Cardiac muscle cell (in vitro differentiated cells and primary cell): ENCODE data around the gene RPS6KB2. TPM values are rescaled to one million over a fixed set of nuclear protein-coding genes. Genes with fewer than 3 reads are reported as not detected.
"Not testable (repeated sequence)": the region's sequence is repeated elsewhere in the genome, so short reads cannot be mapped to it uniquely, and the experiment has no call there.

Source experiments
- DNase-seq, 2 donors: peaks; one replicate each; pipeline versions ENCODE4 v3.0.0 to v3.0.0-alpha.2; 2010 to 2017; ENCODE audit warnings: low read depth in 1 of 2, low spot score in 1 of 2
- H3K27ac ChIP-seq: fragments of 200-600 bp; sonication (generic); 2 replicates; pipeline ENCODE4 v1.5.1; 2016
- H3K27me3 ChIP-seq: fragments of 200-600 bp; sonication (generic); 2 replicates; pipeline ENCODE4 v1.6.0; 2016; ENCODE audit warnings: control low read depth
- H3K36me3 ChIP-seq: fragments of 200-600 bp; sonication (generic); 2 replicates; pipeline ENCODE4 v1.5.1; 2016; ENCODE audit warnings: control low read depth
- H3K4me1 ChIP-seq: fragments of 200-600 bp; sonication (generic); 2 replicates; pipeline ENCODE4 v1.8.1; 2017; ENCODE audit warnings: low read depth, mild to moderate bottlenecking, mixed run types
- H3K4me3 ChIP-seq: fragments of 200-600 bp; sonication (generic); 2 replicates; pipeline ENCODE4 v1.5.1; 2016; ENCODE audit warnings: mild to moderate bottlenecking
- H3K9me3 ChIP-seq: fragments of 200-600 bp; sonication (generic); 2 replicates; pipeline ENCODE4 v1.5.1; 2017; ENCODE audit warnings: low read depth, mild to moderate bottlenecking, control low read depth
- polyA plus RNA-seq: library from polyadenylated mRNA; unstranded; fragments of >200 nt; fragmentation: Nextera tagmentation; extraction: Ambion mirVana; gene quantifications from 2 replicates; pipeline ENCODE4 v1.2.1, GENCODE V29; 2016
- total RNA-seq: library from RNA; depleted of rRNA; stranded (reverse); fragments of >200 nt; gene quantifications from 2 replicates; pipeline ENCODE4 v1.2.3, GENCODE V29; 2016
- TF ChIP-seq, protein P1 (sequence below): IDR thresholded peaks from 2 replicates; pipeline ENCODE4 v1.5.1; 2012; ENCODE audit warnings: low read depth, mild to moderate bottlenecking, low read length

RPS6KB2 gene
- total and polyA plus RNA-seq, 2 experiments from 2014 or later = 92.5 to 97.0 TPM

GRCh38 chr11:67468456-67468758 lies 40.1 kb downstream of the RPS6KB2 start:
- H3K4me3 ChIP-seq = peak overlapping the region; percentile 86
- H3K36me3 ChIP-seq = no peaks in the 10 kb centered on the region
- H3K4me1 ChIP-seq = peaks cover 4% of the 10 kb centered on the region
- peak overlapping the region; percentile 41 for H3K27ac ChIP-seq
- DNase-seq = no peak
- TF ChIP-seq, protein P1, sequence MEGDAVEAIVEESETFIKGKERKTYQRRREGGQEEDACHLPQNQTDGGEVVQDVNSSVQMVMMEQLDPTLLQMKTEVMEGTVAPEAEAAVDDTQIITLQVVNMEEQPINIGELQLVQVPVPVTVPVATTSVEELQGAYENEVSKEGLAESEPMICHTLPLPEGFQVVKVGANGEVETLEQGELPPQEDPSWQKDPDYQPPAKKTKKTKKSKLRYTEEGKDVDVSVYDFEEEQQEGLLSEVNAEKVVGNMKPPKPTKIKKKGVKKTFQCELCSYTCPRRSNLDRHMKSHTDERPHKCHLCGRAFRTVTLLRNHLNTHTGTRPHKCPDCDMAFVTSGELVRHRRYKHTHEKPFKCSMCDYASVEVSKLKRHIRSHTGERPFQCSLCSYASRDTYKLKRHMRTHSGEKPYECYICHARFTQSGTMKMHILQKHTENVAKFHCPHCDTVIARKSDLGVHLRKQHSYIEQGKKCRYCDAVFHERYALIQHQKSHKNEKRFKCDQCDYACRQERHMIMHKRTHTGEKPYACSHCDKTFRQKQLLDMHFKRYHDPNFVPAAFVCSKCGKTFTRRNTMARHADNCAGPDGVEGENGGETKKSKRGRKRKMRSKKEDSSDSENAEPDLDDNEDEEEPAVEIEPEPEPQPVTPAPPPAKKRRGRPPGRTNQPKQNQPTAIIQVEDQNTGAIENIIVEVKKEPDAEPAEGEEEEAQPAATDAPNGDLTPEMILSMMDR = no peak
- no peaks in the 10 kb centered on the region for H3K27me3 ChIP-seq
- H3K9me3 ChIP-seq = no peaks in the 10 kb centered on the region

- H3K4me1 ChIP-seq = peaks cover 4% of the 10 kb centered on the region
- H3K4me3 ChIP-seq = peak within 1 kb of the TSS; percentile 86
- H3K27me3 ChIP-seq = no peaks in the 10 kb centered on the region
- H3K9me3 ChIP-seq = no peaks in the 10 kb centered on the region
- H3K36me3 ChIP-seq = no peaks in the 10 kb centered on the region
- TF ChIP-seq, protein P1 = peak; percentile 45
- peak; percentile 95 to 96 for DNase-seq
- H3K27ac ChIP-seq = peak within 1 kb of the TSS; percentile 59
Observed at GRCh38 chr11:67468759-67469507, 40.6 kb downstream of the RPS6KB2 start, which contains the start of gene TMEM134. TMEM134 (minus strand) TSS chr11:67469251; CDS start chr11:67469192, 59 bp downstream.

GRCh38 chr11:67469508-67469811 lies 41.2 kb downstream of the RPS6KB2 start:
- no peaks in the 10 kb centered on the region for H3K9me3 ChIP-seq
- peak overlapping the region; percentile 59 for H3K27ac ChIP-seq
- TF ChIP-seq, protein P1 = no peak
- no peaks in the 10 kb centered on the region for H3K27me3 ChIP-seq
- DNase-seq = no peak
- H3K4me3 ChIP-seq = peak overlapping the region; percentile 86
- peaks cover 4% of the 10 kb centered on the region for H3K4me1 ChIP-seq
- H3K36me3 ChIP-seq = no peaks in the 10 kb centered on the region

DNA sequence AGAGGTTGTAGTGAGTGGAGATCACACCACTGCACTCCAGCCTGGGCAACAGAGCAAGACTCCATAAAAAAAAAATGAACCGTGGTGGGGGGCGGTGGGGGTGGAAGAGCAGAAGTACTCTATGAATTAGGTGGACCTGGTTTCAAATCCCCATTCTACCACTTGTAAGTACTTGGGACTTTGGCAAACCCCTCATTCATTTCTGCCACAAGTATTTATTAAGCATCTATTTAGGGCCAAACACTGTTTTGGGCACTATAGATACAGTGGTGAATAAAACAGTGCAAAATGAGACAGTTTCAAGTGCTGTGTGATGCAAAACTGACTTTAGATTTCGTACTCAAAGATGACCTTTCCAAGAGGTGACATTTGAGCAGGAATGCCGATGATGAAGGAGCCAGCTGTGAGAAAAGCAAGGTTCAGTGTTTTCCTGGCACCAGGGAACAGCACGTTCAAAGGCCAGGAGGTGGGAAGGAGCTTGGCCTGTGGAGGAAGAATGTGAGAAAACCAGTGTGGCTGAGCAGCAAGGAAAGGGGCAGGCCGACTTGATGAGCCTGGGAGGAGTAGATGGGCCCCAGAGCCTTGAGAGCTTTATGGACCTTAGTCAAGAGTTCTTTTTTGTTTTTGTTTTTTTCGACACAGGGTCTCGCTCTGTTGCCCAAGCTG lies 42.2 kb downstream of the RPS6KB2 start:
- H3K27ac ChIP-seq = no peak overlapping the region
- no peaks in the 10 kb centered on the region for H3K36me3 ChIP-seq
- no peak for DNase-seq
- H3K4me3 ChIP-seq = no peak overlapping the region
- no peaks in the 10 kb centered on the region for H3K9me3 ChIP-seq
- TF ChIP-seq, protein P1 = no peak
- peaks cover 4% of the 10 kb centered on the region for H3K4me1 ChIP-seq
- H3K27me3 ChIP-seq = no peaks in the 10 kb centered on the region

- no peaks in the 10 kb centered on the region for H3K9me3 ChIP-seq
- no peak overlapping the region for H3K27ac ChIP-seq
- H3K4me1 ChIP-seq = peaks cover 4% of the 10 kb centered on the region
- no peaks in the 10 kb centered on the region for H3K27me3 ChIP-seq
- no peaks in the 10 kb centered on the region for H3K36me3 ChIP-seq
- DNase-seq = no peak
- no peak overlapping the region for H3K4me3 ChIP-seq
- TF ChIP-seq, protein P1 = no peak
Observed at GRCh38 chr11:67472882-67473281, 44.6 kb downstream of the RPS6KB2 start.

- not testable (repeated sequence) for H3K9me3 ChIP-seq, H3K27me3 ChIP-seq, DNase-seq, H3K27ac ChIP-seq, H3K36me3 ChIP-seq, H3K4me3 ChIP-seq, H3K4me1 ChIP-seq
Observed at GRCh38 chr11:67476692-67477091, 48.4 kb downstream of the RPS6KB2 start.

GRCh38 chr11:67477344-67478050 lies 49.2 kb downstream of the RPS6KB2 start:
- not testable (repeated sequence) for H3K9me3 ChIP-seq, DNase-seq, H3K4me1 ChIP-seq, H3K27me3 ChIP-seq, H3K36me3 ChIP-seq, H3K27ac ChIP-seq, H3K4me3 ChIP-seq
